ENCODE results near the gene COA6. TPM values are rescaled to one million over a fixed set of nuclear protein-coding genes. Genes with fewer than 3 reads are reported as not detected.
"Not testable (repeated sequence)": the region's sequence is repeated elsewhere in the genome, so short reads cannot be mapped to it uniquely, and the experiment has no call there.

Gene COA6
- total and polyA plus RNA-seq, 2 donors, result 40.5 to 64.3 TPM

DNA sequence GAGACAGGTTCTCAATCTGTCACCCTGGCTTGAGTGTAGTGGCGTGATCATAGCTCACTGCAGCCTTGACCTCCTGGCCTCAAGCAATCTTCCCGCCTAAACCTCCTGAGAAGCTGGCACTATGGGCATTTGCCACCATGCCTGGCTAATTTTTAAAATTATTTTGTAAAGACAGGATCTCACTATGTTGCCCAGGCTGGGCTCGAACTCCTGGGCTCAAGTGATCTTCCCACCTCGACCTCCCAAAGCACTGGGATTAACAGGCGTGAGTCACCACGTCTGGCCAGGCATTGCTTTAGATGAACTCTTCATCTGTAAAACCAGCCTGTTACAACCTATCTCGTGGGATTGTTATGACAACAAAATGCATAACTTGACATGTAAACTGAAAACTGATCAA lies 2.4 kb downstream of the COA6 start:
- Histone ChIP-seq H3K4me1 (ENCODE audit: control insufficient read depth in 2 of 2, insufficient read depth in 2 of 2, low read length in 2 of 2) (peaks cover 9 to 12% of the 10 kb centered on the region in 2 donors), H3K27me3 (ENCODE audit: control insufficient read depth in 2 of 2, insufficient read depth in 1 of 2, low read length in 1 of 2) (no peaks in the 10 kb centered on the region), H3K9me3 (ENCODE audit: control insufficient read depth in 2 of 2, insufficient read depth in 1 of 2, low read length in 1 of 2) (no peaks in the 10 kb centered on the region), H3K4me3 (ENCODE audit: low read length in 2 of 2) (no peak overlapping the region), H3K27ac (ENCODE audit: low read depth in 1 of 2, low read length in 1 of 2) (no peak overlapping the region), H3K36me3 (ENCODE audit: control insufficient read depth in 2 of 2, insufficient read depth in 2 of 2, low read length in 1 of 2) (peaks cover 35 to 38% of the 10 kb centered on the region in 2 donors)
- DNase-seq (ENCODE audit: low read depth in 6 of 9, low spot score in 9 of 9), result no peak
- WGBS, result 98% methylated on average over 7 of the region's 7 CpGs

- 97% methylated on average over 5 of the region's 5 CpGs for WGBS
- not testable (repeated sequence) for H3K4me1 ChIP-seq (ENCODE audit: control insufficient read depth in 2 of 2, insufficient read depth in 2 of 2, low read length in 2 of 2); H3K27ac ChIP-seq (ENCODE audit: low read depth in 1 of 2, low read length in 1 of 2); DNase-seq (ENCODE audit: low read depth in 6 of 9, low spot score in 9 of 9); H3K4me3 ChIP-seq (ENCODE audit: low read length in 2 of 2); H3K27me3 ChIP-seq (ENCODE audit: control insufficient read depth in 2 of 2, insufficient read depth in 1 of 2, low read length in 1 of 2); H3K9me3 ChIP-seq (ENCODE audit: control insufficient read depth in 2 of 2, insufficient read depth in 1 of 2, low read length in 1 of 2)
- peaks cover 35 to 38% of the 10 kb centered on the region in 2 donors for H3K36me3 ChIP-seq (ENCODE audit: control insufficient read depth in 2 of 2, insufficient read depth in 2 of 2, low read length in 1 of 2)
Measured at GRCh38 chr1:234379591-234380109, 6.4 kb downstream of the COA6 start.

DNA sequence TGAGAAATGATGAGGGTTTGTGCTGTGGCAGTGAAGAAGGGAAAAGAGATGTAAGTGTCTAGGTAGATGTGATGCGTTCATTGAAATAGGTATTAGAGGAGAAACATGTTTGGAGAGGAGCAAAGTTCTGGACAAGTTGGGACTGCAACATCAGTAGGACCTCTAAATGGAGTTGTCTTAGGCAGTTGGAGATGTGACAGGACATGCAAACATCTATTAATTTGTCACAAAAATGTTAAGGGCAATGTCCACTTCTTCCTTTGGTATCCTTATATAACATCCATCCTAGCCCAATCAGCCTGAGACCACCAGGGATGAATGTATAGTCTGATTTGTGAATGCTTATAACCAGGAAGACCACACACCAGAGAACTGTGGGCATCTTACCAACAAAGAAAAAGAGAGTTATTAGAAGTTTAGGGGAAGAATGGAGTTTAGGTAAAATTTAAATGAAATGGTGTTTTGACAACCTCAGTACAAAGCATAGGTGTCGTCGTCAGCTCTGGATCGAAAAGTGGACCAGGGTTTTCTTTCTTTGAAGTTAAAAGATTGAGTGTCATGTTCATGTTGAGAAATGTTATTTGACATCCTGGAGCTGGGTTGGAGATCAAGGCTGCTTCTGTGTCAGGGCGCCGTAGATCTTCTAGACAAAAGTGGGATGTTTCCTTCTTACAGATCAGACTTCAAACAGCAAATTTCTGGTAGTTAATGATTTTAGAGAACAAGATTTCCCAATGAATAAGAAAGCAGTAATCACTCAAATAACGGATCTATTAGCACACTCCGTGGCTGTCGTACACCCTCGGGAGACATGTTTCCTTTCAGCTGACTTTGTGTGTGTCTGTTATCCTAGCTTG lies 8.7 kb downstream of the COA6 start:
- Histone ChIP-seq H3K27ac (ENCODE audit: low read depth in 1 of 2, low read length in 1 of 2) (no peak overlapping the region), H3K36me3 (ENCODE audit: control insufficient read depth in 2 of 2, insufficient read depth in 2 of 2, low read length in 1 of 2) (peaks cover 22 to 23% of the 10 kb centered on the region in 2 donors), H3K9me3 (ENCODE audit: control insufficient read depth in 2 of 2, insufficient read depth in 1 of 2, low read length in 1 of 2) (no peaks in the 10 kb centered on the region), H3K4me1 (ENCODE audit: control insufficient read depth in 2 of 2, insufficient read depth in 2 of 2, low read length in 2 of 2) (no peaks in the 10 kb centered on the region), H3K4me3 (ENCODE audit: low read length in 2 of 2) (no peak overlapping the region), H3K27me3 (ENCODE audit: control insufficient read depth in 2 of 2, insufficient read depth in 1 of 2, low read length in 1 of 2) (no peaks in the 10 kb centered on the region)
- WGBS, result 97% methylated on average over 10 of the region's 10 CpGs
- DNase-seq (ENCODE audit: low read depth in 6 of 9, low spot score in 9 of 9), result no peak

DNA sequence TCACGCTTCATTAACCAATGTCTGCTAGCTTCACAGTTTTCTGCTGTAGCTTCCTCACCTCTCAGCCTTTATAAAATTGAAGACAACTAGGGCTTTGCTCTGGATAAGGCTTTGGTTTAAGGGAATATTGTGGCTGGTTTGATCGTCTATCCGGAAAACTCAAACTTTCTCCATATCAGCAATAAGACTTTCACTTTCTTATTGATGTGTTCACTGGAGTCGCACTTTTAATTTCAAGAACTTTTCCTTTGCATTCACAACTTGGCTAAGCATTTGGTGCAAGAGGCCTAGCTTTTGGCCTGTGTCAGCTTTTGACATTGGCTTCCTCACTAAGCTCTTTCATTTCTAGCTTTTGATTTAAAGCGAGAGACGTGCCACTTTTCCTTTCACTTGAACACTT lies 12.9 kb downstream of the COA6 start:
- Histone ChIP-seq H3K36me3 (ENCODE audit: control insufficient read depth in 2 of 2, insufficient read depth in 2 of 2, low read length in 1 of 2) (peaks cover 0 to 6% of the 10 kb centered on the region in 2 donors), H3K4me1 (ENCODE audit: control insufficient read depth in 2 of 2, insufficient read depth in 2 of 2, low read length in 2 of 2) (no peaks in the 10 kb centered on the region), H3K27me3 (ENCODE audit: control insufficient read depth in 2 of 2, insufficient read depth in 1 of 2, low read length in 1 of 2) (no peaks in the 10 kb centered on the region), H3K4me3 (ENCODE audit: low read length in 2 of 2) (no peak overlapping the region), H3K27ac (ENCODE audit: low read depth in 1 of 2, low read length in 1 of 2) (no peak overlapping the region), H3K9me3 (ENCODE audit: control insufficient read depth in 2 of 2, insufficient read depth in 1 of 2, low read length in 1 of 2) (no peaks in the 10 kb centered on the region)
- DNase-seq (ENCODE audit: low read depth in 6 of 9, low spot score in 9 of 9), result no peak
- WGBS, result 97% methylated on average over 6 of the region's 6 CpGs

- no peak for DNase-seq (ENCODE audit: low read depth in 6 of 9, low spot score in 9 of 9)
- Histone ChIP-seq H3K27me3 (ENCODE audit: control insufficient read depth in 2 of 2, insufficient read depth in 1 of 2, low read length in 1 of 2) (no peaks in the 10 kb centered on the region), H3K9me3 (ENCODE audit: control insufficient read depth in 2 of 2, insufficient read depth in 1 of 2, low read length in 1 of 2) (no peaks in the 10 kb centered on the region), H3K27ac (ENCODE audit: low read depth in 1 of 2, low read length in 1 of 2) (no peak overlapping the region), H3K4me3 (ENCODE audit: low read length in 2 of 2) (no peak overlapping the region), H3K36me3 (ENCODE audit: control insufficient read depth in 2 of 2, insufficient read depth in 2 of 2, low read length in 1 of 2) (peaks cover 0 to 16% of the 10 kb centered on the region in 2 donors), H3K4me1 (ENCODE audit: control insufficient read depth in 2 of 2, insufficient read depth in 2 of 2, low read length in 2 of 2) (no peaks in the 10 kb centered on the region)
- 87% methylated on average over 6 of the region's 6 CpGs for WGBS
Measured at GRCh38 chr1:234388094-234388493, 14.8 kb downstream of the COA6 start.

DNA sequence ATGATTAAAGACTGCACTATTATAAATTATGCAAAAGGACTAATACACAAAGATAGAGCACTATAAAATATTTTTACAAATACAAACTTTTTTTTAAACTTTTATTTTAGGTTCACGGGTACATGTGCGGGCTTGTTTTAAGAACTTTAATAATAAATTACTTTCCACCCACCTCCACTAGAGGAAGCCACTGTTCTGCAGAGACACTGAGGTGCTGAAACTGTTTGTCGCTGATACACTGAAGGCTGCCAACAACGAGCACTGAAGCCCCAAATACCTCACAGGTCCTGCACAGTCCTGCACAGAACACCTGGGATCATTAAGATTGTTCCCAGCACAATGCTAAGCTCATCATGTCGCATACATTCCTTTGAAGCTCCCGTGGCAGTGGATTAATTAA lies 19.9 kb downstream of the COA6 start:
- H3K36me3 ChIP-seq (ENCODE audit: control insufficient read depth in 2 of 2, insufficient read depth in 2 of 2, low read length in 1 of 2), result peaks cover 5 to 32% of the 10 kb centered on the region in 2 donors
- WGBS, result 98% methylated on average over 6 of the region's 6 CpGs

DNA sequence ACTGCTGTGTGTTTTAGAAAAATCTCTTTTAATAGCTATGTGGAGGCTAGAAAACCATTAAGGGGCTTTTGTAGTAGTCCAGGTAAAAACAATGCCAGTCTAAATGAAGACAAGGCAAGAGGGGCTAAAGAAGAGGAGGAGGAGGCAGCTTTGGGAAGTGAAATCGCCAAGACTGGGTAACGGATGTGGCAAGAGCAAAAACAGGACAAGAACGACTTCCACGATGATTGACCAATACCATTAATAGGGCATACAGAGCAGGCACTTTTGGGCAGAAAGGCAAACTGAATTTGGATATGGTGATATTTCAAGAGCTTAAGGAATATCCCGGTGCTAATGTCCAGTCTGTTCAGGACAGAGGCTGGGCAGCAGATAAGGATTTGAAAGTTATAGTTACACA lies 22.0 kb downstream of the COA6 start:
- no peaks in the 10 kb centered on the region for H3K27me3 ChIP-seq (ENCODE audit: control insufficient read depth in 2 of 2, insufficient read depth in 1 of 2, low read length in 1 of 2)
- WGBS, result 95% methylated on average over 5 of the region's 5 CpGs
- H3K36me3 ChIP-seq (ENCODE audit: control insufficient read depth in 2 of 2, insufficient read depth in 2 of 2, low read length in 1 of 2), result peaks cover 5 to 37% of the 10 kb centered on the region in 2 donors
- no peak for DNase-seq (ENCODE audit: low read depth in 6 of 9, low spot score in 9 of 9)
- H3K27ac ChIP-seq (ENCODE audit: low read depth in 1 of 2, low read length in 1 of 2), result no peak overlapping the region
- no peaks in the 10 kb centered on the region for H3K4me1 ChIP-seq (ENCODE audit: control insufficient read depth in 2 of 2, insufficient read depth in 2 of 2, low read length in 2 of 2)
- H3K4me3 ChIP-seq (ENCODE audit: low read length in 2 of 2), result no peak overlapping the region
- no peaks in the 10 kb centered on the region for H3K9me3 ChIP-seq (ENCODE audit: control insufficient read depth in 2 of 2, insufficient read depth in 1 of 2, low read length in 1 of 2)

More for the DNA sequence above, 19.9 kb downstream of the COA6 start:
- DNase-seq (ENCODE audit: low read depth in 6 of 9, low spot score in 9 of 9), result no peak
- no peaks in the 10 kb centered on the region for H3K4me1 ChIP-seq (ENCODE audit: control insufficient read depth in 2 of 2, insufficient read depth in 2 of 2, low read length in 2 of 2)
- no peaks in the 10 kb centered on the region for H3K27me3 ChIP-seq (ENCODE audit: control insufficient read depth in 2 of 2, insufficient read depth in 1 of 2, low read length in 1 of 2)
- H3K27ac ChIP-seq (ENCODE audit: low read depth in 1 of 2, low read length in 1 of 2), result no peak overlapping the region
- no peak overlapping the region for H3K4me3 ChIP-seq (ENCODE audit: low read length in 2 of 2)
- H3K9me3 ChIP-seq (ENCODE audit: control insufficient read depth in 2 of 2, insufficient read depth in 1 of 2, low read length in 1 of 2), result no peaks in the 10 kb centered on the region

- DNase-seq (ENCODE audit: low read depth in 6 of 9, low spot score in 9 of 9), result no peak
Measured at GRCh38 chr1:234396092-234396491, 22.8 kb downstream of the COA6 start.

GRCh38 chr1:234396871-234397270 lies 23.6 kb downstream of the COA6 start:
- DNase-seq (ENCODE audit: low read depth in 6 of 9, low spot score in 9 of 9), result no peak
- Histone ChIP-seq H3K27ac (ENCODE audit: low read depth in 1 of 2, low read length in 1 of 2) (no peak overlapping the region), H3K4me1 (ENCODE audit: control insufficient read depth in 2 of 2, insufficient read depth in 2 of 2, low read length in 2 of 2) (peaks cover 0 to 4% of the 10 kb centered on the region in 2 donors), H3K4me3 (ENCODE audit: low read length in 2 of 2) (no peak overlapping the region), H3K27me3 (ENCODE audit: control insufficient read depth in 2 of 2, insufficient read depth in 1 of 2, low read length in 1 of 2) (no peaks in the 10 kb centered on the region), H3K9me3 (ENCODE audit: control insufficient read depth in 2 of 2, insufficient read depth in 1 of 2, low read length in 1 of 2) (no peaks in the 10 kb centered on the region), H3K36me3 (ENCODE audit: control insufficient read depth in 2 of 2, insufficient read depth in 2 of 2, low read length in 1 of 2) (peaks cover 5 to 29% of the 10 kb centered on the region in 2 donors)
- WGBS, result 97% methylated on average over 6 of the region's 6 CpGs

More at GRCh38 chr1:234396092-234396491, 22.8 kb downstream of the COA6 start:
- H3K9me3 ChIP-seq (ENCODE audit: control insufficient read depth in 2 of 2, insufficient read depth in 1 of 2, low read length in 1 of 2), result no peaks in the 10 kb centered on the region
- no peak overlapping the region for H3K4me3 ChIP-seq (ENCODE audit: low read length in 2 of 2)
- peaks cover 5 to 34% of the 10 kb centered on the region in 2 donors for H3K36me3 ChIP-seq (ENCODE audit: control insufficient read depth in 2 of 2, insufficient read depth in 2 of 2, low read length in 1 of 2)
- no peak overlapping the region for H3K27ac ChIP-seq (ENCODE audit: low read depth in 1 of 2, low read length in 1 of 2)
- no peaks in the 10 kb centered on the region for H3K4me1 ChIP-seq (ENCODE audit: control insufficient read depth in 2 of 2, insufficient read depth in 2 of 2, low read length in 2 of 2)
- H3K27me3 ChIP-seq (ENCODE audit: control insufficient read depth in 2 of 2, insufficient read depth in 1 of 2, low read length in 1 of 2), result no peaks in the 10 kb centered on the region
- 98% methylated on average over 8 of the region's 8 CpGs for WGBS

All from thymus (tissue), 11 donors.